Muscle of back (tissue), 13 donors: Measurements from ENCODE around the gene FHOD3. TPM values are rescaled to one million over a fixed set of nuclear protein-coding genes. Genes with fewer than 3 reads are reported as not detected.

Experiments
- DNase-seq, 3 donors: peaks; one replicate each; pipeline versions ENCODE4 v3.0.0 to v3.0.0-alpha.2; 2013
- long read RNA-seq, 9 donors: transcript quantifications; one replicate each; lab custom pipeline, GENCODE V29; 2026
- polyA plus RNA-seq, 10 donors: library from polyadenylated mRNA; unstranded; fragments of 120-200 nt; gene quantifications; one replicate each; pipeline ENCODE4 v1.2.1, GENCODE V29; 2013; ENCODE audit not compliant: insufficient read length in 10 of 10

FHOD3 gene
- polyA plus RNA-seq, result 10 to 100 TPM; 18.0 to 41.0 (median 31.1) TPM
- long read RNA-seq, donor 1, result 0 reads
- long read RNA-seq, donor 2, partial matches to known transcripts, result 0 of 13 reads
- long read RNA-seq, donor 2, other reads (novel, unspliced or antisense), result 13 of 13 reads
- long read RNA-seq, donor 3, result 0 reads
- long read RNA-seq, donor 4, result 0 reads
- long read RNA-seq, donor 5, result 0 reads
- long read RNA-seq, donor 6, partial matches to known transcripts, result 0 of 2 reads
- long read RNA-seq, donor 6, other reads (novel, unspliced or antisense), result 0 of 2 reads
- long read RNA-seq, donor 7, partial matches to known transcripts, result 0 of 1 reads
- long read RNA-seq, donor 7, other reads (novel, unspliced or antisense), result 0 of 1 reads
- long read RNA-seq, donor 8, partial matches to known transcripts, result 0 of 2 reads
- long read RNA-seq, donor 8, other reads (novel, unspliced or antisense), result 0 of 2 reads
- long read RNA-seq, donor 9, result 0 reads

- peak; percentile 58 to 72 (median 61) for DNase-seq
Observed at GRCh38 chr18:36297417-36298125, at the start of gene FHOD3. FHOD3 (plus strand) TSS chr18:36297713; CDS start chr18:36297836, 123 bp downstream.

DNA sequence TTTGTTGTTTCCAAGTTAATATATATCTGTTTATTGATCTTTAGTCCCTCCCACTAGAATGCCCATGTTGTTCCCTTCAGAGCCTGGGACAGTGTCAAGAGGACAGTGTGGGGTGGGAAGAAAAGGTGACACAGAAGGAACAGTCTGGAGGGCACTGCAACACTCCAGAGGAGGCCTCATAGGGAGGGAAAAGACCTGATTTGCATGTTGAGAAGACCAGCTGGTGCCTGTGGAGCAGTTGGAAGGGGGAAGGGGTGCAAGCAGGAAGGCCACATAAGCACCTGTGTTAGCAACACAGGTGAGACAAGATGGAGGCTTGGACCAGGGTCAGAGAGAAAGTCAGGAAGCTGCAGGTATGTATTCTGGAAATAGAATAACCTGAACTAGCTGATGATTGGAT, 48.1 kb upstream of the FHOD3 start:
- DNase-seq, result no peak

DNA sequence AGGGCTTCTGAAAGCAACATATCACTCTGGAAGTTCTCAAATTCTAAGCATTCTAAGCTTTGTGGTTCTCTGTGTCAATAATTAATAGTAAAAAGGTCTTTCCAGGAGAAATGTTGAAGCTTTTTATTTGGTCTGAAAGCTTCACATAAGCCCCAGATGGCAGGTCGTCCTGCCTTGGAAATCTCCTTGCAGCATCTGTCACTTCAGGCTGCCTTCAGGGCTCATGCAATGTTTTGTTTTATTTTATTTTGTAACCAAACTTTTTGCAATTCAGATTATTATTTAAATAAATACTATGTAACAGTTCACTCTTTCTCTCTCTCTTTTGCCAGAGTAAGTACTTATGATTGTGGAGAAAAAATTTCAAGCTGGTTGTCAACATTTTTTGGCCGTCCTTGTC, 46.7 kb upstream of the FHOD3 start:
- no peak for DNase-seq

GRCh38 chr18:36255072-36255698, 42.3 kb upstream of the FHOD3 start:
- DNase-seq, result no peak

DNA sequence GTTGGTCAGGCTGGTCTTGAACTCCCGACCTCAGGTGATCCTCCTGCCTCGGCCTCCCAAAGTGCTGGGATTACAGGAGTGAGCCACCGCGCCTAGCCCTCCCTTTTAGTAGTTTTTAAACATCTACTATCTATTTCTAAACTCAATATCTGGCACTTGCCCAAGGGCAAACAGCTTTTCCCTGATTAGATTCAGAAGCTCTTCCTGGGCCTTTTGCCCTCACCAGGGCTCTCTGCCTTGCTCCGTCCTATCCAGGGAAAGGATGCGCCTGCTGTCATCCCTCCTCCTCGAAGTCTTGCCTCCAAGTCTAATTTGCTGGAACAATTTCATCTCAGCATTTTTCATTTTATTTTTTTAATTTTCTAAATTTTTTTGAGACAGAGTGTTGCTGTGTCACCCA, 41.4 kb upstream of the FHOD3 start:
- no peak for DNase-seq

DNA sequence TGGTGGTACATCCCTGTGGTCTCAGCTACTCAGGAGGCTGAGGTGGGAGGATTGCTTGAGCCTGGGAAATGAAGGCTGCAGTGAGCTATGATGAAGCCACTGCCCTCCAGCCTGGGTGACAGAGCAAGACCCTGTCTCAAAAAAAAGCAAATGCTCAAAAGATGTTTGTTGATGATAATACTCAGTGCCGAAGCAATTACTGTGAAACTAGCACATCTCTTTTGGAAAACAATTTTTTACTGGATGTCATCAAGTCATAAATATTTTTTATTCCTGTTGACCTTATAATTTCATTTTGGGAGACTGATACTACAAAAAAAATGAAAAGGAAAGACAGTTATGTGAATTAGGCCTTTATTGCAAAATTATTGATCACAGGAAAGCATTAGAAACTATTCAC, 34.5 kb upstream of the FHOD3 start:
- no peak for DNase-seq

GRCh38 chr18:36264283-36264682, 33.2 kb upstream of the FHOD3 start:
- no peak for DNase-seq

DNA sequence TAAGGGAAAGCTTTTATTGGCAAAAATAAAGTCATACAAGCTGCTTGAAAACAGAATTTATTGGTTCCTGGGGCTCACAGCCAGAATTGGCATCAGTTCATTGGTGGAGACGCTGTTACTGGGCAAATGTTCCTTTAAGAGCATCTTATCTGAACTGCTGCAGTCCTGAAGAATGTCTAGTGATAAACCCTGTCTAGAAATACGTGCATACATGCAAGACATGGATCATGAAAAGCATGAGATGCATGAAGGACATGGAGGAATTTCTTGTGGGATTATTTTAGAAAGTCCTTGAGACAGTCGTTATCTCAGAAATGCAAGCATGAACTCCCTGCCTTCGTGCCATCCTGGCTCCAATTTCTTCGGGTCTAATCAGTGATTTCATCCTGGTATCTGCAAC, 32.5 kb upstream of the FHOD3 start:
- no peak for DNase-seq

DNA sequence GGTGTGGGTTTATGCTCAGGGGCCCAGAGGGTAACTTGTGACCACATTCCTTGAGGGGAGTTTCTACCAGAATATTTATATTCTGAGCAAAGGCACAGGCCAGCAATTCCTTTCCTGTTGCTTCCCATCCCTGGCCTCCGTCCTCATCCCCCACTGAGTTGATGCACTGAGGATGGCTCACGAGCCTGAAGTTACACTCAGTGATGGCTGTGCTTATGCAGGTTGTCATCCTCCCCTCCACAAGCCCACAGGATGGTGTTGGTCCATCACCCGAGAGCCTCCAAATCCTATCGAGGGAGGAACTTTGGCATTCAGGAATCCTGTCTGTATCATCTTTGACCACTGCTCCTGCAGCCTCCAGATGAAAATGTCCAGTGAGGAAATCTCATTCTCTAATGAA, 28.4 kb upstream of the FHOD3 start:
- DNase-seq, result no peak

DNA sequence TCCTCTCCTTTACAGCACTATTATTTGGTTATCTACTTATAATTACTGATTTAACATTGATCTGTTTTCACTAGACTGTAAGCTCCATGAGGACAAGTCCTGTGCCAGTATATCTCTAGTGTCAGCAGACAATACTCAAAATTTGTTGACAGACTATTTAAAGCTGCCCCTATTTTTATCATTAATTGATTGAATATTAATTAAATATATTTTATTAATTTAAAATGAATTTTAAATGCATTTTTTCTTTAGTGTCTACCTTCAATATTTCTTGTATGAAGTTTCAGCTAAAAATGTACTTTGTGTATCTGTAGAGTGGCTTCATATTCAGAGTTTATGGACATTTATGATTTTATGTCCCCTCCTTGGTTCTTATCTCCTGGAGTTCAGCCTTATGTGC, 26.4 kb upstream of the FHOD3 start:
- no peak for DNase-seq

GRCh38 chr18:36273347-36273746, 24.2 kb upstream of the FHOD3 start:
- DNase-seq, result no peak

DNA sequence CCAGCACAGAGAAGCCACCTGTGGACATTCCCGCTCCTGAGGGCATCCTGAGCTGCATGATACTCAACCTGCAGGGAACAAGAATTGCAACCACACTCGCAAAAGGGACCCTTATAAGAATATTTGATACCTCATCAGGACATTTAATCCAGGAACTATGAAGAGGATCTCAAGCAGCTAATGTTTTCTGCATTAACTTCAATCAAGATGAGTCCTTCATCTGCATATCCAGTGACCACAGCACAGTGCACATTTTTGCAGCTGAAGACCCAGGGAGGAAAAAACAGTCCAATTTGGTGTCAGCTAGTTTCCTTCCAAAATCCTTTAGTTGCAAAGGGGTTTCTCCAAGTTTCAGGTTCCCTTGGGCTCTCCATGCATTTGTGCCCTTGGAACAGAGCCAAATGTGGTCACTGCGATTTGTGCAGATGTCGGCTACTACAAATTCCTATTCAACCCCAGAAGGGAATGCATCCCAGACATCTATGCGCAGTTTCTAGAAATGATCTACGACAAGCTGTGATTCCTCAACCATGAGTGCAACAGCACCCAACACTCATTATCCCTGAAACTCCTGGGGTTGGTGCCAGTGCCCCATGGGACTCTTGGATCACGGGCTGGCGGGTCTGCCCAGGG, 23.3 kb upstream of the FHOD3 start:
- no peak for DNase-seq

DNA sequence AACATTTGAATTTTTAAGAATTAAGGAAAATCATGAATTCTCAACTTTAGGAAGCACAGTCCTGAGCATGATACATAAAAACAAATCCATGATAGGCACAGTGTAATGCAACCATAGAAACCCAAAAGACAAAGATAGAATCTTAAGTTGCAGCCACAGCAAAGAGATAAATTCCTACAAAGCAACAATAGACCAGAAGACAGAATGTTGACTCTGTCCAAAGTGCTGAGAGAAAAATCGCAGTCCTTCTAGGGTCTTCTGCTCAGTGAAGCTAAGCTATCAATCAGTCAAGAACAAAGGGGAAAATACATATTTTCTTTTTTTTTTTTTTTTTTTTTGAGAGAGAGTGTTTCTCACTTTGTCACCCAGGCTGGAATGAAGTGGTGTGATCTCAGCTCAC, 22.0 kb upstream of the FHOD3 start:
- no peak for DNase-seq

DNA sequence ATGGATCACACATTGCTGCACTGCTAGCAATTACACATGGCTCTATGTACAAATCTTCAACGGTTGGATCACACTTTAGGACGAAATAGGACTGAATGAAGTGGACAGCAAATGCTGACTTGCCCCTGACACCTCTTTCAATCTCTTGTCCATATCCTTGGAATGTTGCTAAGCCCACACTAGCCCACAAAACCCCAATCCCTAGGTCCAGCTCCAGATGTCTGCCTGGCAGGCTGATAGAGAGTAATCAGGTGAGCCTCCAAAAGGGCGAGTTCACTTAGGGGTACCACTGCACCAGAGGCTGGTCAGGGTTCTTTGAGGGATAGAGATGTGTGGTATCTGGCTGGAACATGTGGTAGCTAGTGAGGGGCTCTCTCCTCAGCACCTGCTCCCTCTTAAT, 18.5 kb upstream of the FHOD3 start:
- no peak for DNase-seq

GRCh38 chr18:36281936-36282335, 15.6 kb upstream of the FHOD3 start:
- no peak for DNase-seq

GRCh38 chr18:36283448-36283847, 14.1 kb upstream of the FHOD3 start:
- DNase-seq, result no peak

DNA sequence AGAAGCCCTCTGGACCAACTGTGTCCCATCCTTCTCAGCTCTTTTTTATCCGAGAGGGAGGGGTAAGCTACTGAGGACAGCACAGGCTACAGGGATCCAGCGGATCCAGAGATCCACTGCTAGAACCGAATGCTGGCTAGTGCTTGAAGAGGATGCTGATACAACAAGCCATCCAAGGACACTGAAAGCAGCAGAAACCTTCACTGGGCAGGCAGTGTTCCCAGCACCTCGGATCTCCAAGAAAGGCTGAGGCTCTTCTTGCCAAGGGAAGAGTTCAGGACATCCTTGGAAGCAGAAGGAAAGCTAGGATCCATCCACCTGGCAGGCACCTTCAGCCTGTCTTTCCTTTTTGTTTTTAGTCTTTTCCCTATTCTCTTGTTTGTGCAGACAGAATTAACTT, 13.2 kb upstream of the FHOD3 start:
- DNase-seq, result no peak

DNA sequence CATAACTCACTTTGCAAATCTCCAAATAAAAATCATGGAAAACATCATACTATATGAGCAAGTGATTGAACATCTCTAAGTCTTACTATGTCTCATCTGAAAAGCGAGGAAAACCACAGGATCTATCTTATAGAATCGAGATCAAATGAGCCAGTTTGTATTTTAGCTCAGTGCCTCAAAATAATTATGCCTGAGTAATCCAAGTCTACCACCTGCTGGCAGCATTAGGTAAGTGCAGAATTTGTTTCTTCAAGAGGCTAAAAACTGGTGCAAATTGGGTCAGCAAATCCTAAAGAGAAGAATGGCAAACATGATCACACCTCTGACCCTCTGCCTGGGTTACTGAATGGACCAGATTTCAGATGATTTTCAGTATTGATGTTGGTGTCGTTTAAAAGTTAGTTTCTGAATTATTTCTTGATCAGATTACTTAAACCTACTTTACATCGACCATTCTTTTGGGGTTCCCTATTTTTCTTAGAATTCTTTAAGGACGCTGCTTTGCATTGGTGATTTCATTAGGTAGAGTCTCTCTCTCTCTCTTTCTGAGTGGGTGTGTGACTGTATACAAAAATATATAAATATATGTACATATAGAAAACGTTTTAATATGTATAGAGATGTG, 12.7 kb upstream of the FHOD3 start:
- peak; percentile 59 to 75 (median 66) for DNase-seq

- DNase-seq, result no peak
Observed at GRCh38 chr18:36287653-36288052, 9.9 kb upstream of the FHOD3 start.

- DNase-seq, result no peak
Observed at GRCh38 chr18:36288689-36289088, 8.8 kb upstream of the FHOD3 start.

GRCh38 chr18:36294031-36294430, 3.5 kb upstream of the FHOD3 start:
- DNase-seq, result peak in 1 of 3 donors; percentile 33

GRCh38 chr18:36295214-36295613, 2.3 kb upstream of the FHOD3 start:
- DNase-seq, result no peak
